ENCODE measurements around the gene DEK.

DEK gene

DNA sequence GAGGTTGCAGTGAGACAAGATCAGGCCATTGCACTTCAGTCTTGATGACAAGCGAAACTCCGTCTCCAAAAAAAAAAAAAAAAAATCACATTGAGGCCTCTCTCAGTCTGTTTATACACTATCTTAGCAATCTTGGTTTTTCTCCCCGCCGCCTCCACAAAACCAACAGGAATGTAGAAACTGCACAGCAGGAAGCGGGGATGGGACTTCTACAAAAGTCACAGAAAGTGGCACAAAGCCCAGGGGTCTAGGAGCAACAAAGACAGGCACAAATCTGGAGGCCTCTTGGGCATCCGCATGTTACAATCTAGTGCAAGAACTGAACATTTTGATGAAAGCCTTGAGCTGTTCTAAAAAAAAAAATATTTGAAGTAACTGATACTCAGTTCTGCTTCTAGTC lies 60.5 kb downstream of the DEK start:
- Histone ChIP-seq H3K27ac (ENCODE audit: low read depth, low read length) (no peak overlapping the region), H3K4me1 (ENCODE audit: control insufficient read depth, insufficient read depth, low read length) (no peaks in the 10 kb centered on the region), H3K27me3 (ENCODE audit: control insufficient read depth, insufficient read depth, low read length) (no peaks in the 10 kb centered on the region), H3K4me3 (ENCODE audit: low read depth, low read length) (no peak overlapping the region), H3K9ac (ENCODE audit: low read length) (no peak overlapping the region), H3K9me3 (ENCODE audit: control insufficient read depth, insufficient read depth, low read depth, low read length) (no peaks in the 10 kb centered on the region), H3K36me3 (ENCODE audit: control insufficient read depth, insufficient read depth, low read length) (0 out of 2 replicates have a peak, but pooled peaks cover 5% of the 10 kb centered on the region)

DNA sequence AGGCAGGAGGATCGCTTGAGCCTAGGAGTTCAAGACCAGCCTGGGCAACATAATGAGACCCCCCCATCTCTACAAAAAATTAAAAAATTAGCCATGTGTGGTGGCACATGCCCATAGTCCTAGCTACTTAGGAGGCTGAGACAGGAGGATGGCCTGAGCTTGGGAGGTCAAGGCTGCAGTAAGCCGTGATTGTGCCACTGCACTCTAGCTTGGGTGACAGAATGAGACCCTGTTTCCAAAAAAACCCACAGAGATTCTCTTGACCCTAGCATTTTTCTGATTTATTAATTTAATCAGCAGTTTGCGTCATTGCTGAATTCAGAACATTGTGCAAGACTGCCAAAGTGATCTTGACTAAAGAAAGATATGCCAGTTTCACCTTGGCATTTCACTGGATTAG lies 72.3 kb downstream of the DEK start:
- H3K9ac ChIP-seq (ENCODE audit: low read length) = no peak overlapping the region
- peaks cover 9% of the 10 kb centered on the region for H3K4me1 ChIP-seq (ENCODE audit: control insufficient read depth, insufficient read depth, low read length)
- H3K27ac ChIP-seq (ENCODE audit: low read depth, low read length) = no peak overlapping the region
- H3K27me3 ChIP-seq (ENCODE audit: control insufficient read depth, insufficient read depth, low read length) = no peaks in the 10 kb centered on the region
- H3K36me3 ChIP-seq (ENCODE audit: control insufficient read depth, insufficient read depth, low read length) = peaks cover 8% of the 10 kb centered on the region
- no peak overlapping the region for H3K4me3 ChIP-seq (ENCODE audit: low read depth, low read length)
- no peaks in the 10 kb centered on the region for H3K9me3 ChIP-seq (ENCODE audit: control insufficient read depth, insufficient read depth, low read depth, low read length)

DNA sequence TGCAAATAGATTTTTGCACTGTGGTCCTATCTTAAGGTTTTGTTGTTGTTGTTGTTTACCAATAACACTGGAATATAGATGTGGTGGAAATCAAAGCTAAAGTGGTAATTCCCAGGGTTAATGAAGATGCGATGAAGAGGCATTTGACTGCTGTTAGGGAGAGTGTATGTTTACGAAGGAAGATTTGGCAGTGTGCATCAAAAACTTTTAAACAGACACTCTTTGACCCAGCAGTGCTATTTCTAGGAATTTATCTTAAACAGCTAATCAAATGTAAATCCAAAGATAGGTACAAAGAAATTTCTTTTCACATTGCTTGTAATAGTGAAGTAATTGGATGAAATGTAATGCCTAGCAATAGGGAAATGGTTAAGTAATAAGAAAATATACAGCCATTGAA lies 75.1 kb downstream of the DEK start:
- Histone ChIP-seq H3K27me3 (ENCODE audit: control insufficient read depth, insufficient read depth, low read length) (no peaks in the 10 kb centered on the region), H3K4me3 (ENCODE audit: low read depth, low read length) (no peak overlapping the region), H3K27ac (ENCODE audit: low read depth, low read length) (no peak overlapping the region), H3K36me3 (ENCODE audit: control insufficient read depth, insufficient read depth, low read length) (peaks cover 8% of the 10 kb centered on the region), H3K4me1 (ENCODE audit: control insufficient read depth, insufficient read depth, low read length) (peaks cover 17% of the 10 kb centered on the region), H3K9ac (ENCODE audit: low read length) (no peak overlapping the region), H3K9me3 (ENCODE audit: control insufficient read depth, insufficient read depth, low read depth, low read length) (no peaks in the 10 kb centered on the region)

DNA sequence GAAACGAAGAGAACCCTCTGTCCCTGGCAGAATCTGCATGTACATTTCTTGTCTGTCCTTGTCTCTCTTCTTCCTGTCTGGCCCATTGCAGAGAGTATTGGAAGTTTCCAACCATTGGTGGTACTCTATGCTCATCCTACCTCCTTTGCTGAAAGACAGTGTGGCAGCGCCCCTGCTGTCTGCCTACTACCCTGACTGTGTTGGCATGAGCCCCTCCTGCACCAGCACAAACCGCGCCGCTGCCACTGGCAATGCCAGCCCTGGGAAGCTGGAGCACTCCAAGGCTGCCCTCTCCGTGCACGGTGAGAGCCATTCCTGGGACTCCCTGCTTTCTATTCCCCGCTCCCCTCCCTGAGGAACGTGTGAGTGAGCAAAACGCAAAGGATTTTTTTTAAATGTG lies 76.6 kb downstream of the DEK start:
- H3K27ac ChIP-seq (ENCODE audit: low read depth, low read length) = no peak overlapping the region
- H3K4me3 ChIP-seq (ENCODE audit: low read depth, low read length) = no peak overlapping the region
- H3K27me3 ChIP-seq (ENCODE audit: control insufficient read depth, insufficient read depth, low read length) = no peaks in the 10 kb centered on the region
- H3K36me3 ChIP-seq (ENCODE audit: control insufficient read depth, insufficient read depth, low read length) = peaks cover 8% of the 10 kb centered on the region
- no peaks in the 10 kb centered on the region for H3K9me3 ChIP-seq (ENCODE audit: control insufficient read depth, insufficient read depth, low read depth, low read length)
- no peak overlapping the region for H3K9ac ChIP-seq (ENCODE audit: low read length)
- H3K4me1 ChIP-seq (ENCODE audit: control insufficient read depth, insufficient read depth, low read length) = peaks cover 17% of the 10 kb centered on the region

DNA sequence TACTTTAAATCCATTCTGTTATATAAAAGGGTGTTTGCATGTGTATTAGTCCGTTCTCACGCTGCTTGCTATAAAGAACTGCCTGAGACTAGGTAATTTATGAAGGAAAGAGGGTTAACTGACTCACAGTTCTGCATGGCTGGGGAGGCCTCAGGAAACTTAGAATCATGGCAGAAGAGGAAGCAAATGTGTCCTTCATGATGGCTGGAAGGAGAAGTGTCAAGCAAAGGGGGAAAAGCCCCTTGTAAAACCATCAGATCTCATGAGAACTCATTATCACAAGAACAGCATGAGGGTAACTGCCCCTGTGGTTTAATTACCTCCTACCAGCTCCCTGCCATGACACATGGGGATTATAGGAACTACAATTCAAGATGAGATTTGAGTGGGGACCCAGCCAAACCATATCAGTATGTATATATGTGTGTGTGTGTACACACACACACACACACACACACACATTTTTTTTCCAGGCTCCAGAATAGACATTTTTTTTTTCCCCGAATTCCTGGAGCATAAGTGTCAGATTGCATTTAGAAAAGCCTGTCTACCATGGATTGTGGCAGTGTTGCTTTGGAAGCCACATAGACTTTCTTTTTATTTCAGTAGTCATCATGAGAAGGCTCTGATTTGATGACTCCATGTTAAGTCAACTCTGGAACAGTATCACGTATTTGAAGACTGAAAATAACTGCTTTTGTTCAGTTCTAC lies 77.6 kb downstream of the DEK start:
- no peaks in the 10 kb centered on the region for H3K9me3 ChIP-seq (ENCODE audit: control insufficient read depth, insufficient read depth, low read depth, low read length)
- H3K36me3 ChIP-seq (ENCODE audit: control insufficient read depth, insufficient read depth, low read length) = peaks cover 6% of the 10 kb centered on the region
- peak overlapping the region; percentile 49 for H3K27ac ChIP-seq (ENCODE audit: low read depth, low read length)
- peak overlapping the region; percentile 26 for H3K9ac ChIP-seq (ENCODE audit: low read length)
- no peak overlapping the region for H3K4me3 ChIP-seq (ENCODE audit: low read depth, low read length)
- no peaks in the 10 kb centered on the region for H3K27me3 ChIP-seq (ENCODE audit: control insufficient read depth, insufficient read depth, low read length)
- H3K4me1 ChIP-seq (ENCODE audit: control insufficient read depth, insufficient read depth, low read length) = peaks cover 17% of the 10 kb centered on the region

DNA sequence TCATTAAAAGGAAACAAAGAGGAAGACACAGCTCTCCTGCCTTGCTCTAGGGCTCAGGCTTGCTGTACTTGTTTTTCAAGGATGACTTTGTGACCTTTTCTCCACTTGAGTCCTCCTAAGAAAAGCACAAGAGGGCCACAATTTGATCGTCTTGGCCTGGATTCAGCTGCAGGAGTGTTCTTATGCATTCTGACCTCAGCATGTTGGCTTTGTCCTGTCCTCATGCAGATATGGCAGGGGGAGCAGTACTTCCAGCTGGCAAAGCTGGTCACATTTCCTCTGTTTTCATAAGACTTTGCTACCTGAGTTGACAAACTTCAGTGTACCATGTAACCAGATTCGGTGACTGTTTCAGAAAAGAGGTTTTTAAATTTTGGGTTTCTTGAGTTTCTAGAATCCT lies 78.3 kb downstream of the DEK start:
- Histone ChIP-seq H3K4me1 (ENCODE audit: control insufficient read depth, insufficient read depth, low read length) (peaks cover 17% of the 10 kb centered on the region), H3K9ac (ENCODE audit: low read length) (peak overlapping the region; percentile 26), H3K27ac (ENCODE audit: low read depth, low read length) (peak overlapping the region; percentile 49), H3K4me3 (ENCODE audit: low read depth, low read length) (no peak overlapping the region), H3K9me3 (ENCODE audit: control insufficient read depth, insufficient read depth, low read depth, low read length) (no peaks in the 10 kb centered on the region), H3K36me3 (ENCODE audit: control insufficient read depth, insufficient read depth, low read length) (0 out of 2 replicates have a peak, but pooled peaks cover under 1% of the 10 kb centered on the region), H3K27me3 (ENCODE audit: control insufficient read depth, insufficient read depth, low read length) (no peaks in the 10 kb centered on the region)

DNA sequence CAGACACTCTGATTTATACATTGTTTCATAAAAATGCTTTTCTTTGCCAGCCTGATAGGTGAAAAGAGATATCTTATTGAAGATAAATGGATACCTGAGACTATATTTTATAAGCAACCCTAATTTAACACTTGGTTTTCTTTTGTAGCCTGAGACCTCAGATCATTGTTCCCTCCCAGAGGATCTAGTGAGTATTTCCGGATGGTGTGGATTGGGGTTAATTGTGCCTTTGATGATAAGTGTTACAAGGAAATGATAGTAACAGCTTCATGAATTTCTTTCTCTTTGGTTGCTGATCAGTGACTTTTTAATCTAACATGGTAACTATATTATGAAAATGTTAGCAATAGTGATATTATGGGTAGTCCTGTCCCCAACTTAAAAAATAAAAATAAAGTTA lies 78.7 kb downstream of the DEK start:
- Histone ChIP-seq H3K9me3 (ENCODE audit: control insufficient read depth, insufficient read depth, low read depth, low read length) (no peaks in the 10 kb centered on the region), H3K9ac (ENCODE audit: low read length) (peak overlapping the region; percentile 26), H3K27ac (ENCODE audit: low read depth, low read length) (peak overlapping the region; percentile 49), H3K27me3 (ENCODE audit: control insufficient read depth, insufficient read depth, low read length) (no peaks in the 10 kb centered on the region), H3K4me1 (ENCODE audit: control insufficient read depth, insufficient read depth, low read length) (peaks cover 17% of the 10 kb centered on the region), H3K36me3 (ENCODE audit: control insufficient read depth, insufficient read depth, low read length) (no peaks in the 10 kb centered on the region), H3K4me3 (ENCODE audit: low read depth, low read length) (no peak overlapping the region)

DNA sequence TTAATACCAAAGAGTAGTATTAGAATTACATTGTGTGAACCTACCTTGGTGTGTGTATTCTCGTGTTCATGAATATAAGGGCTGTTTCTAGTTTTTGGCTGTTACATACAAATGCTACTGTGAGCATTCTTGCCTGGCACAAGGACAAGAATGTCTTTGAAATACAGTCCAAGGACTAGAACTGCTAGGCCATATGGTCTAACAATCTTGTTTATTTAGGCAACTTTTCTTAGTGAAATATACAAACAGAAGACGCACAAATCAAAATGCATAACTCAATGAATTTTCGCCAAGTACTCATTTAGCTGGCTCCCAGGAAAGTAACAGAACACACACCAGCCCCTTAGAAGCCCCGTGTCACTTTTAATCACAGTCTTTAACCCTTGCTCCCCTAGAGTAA lies 80.6 kb downstream of the DEK start:
- Histone ChIP-seq H3K4me1 (ENCODE audit: control insufficient read depth, insufficient read depth, low read length) (peaks cover 17% of the 10 kb centered on the region), H3K27ac (ENCODE audit: low read depth, low read length) (no peak overlapping the region), H3K27me3 (ENCODE audit: control insufficient read depth, insufficient read depth, low read length) (no peaks in the 10 kb centered on the region), H3K9ac (ENCODE audit: low read length) (no peak overlapping the region), H3K36me3 (ENCODE audit: control insufficient read depth, insufficient read depth, low read length) (no peaks in the 10 kb centered on the region), H3K4me3 (ENCODE audit: low read depth, low read length) (no peak overlapping the region), H3K9me3 (ENCODE audit: control insufficient read depth, insufficient read depth, low read depth, low read length) (no peaks in the 10 kb centered on the region)

DNA sequence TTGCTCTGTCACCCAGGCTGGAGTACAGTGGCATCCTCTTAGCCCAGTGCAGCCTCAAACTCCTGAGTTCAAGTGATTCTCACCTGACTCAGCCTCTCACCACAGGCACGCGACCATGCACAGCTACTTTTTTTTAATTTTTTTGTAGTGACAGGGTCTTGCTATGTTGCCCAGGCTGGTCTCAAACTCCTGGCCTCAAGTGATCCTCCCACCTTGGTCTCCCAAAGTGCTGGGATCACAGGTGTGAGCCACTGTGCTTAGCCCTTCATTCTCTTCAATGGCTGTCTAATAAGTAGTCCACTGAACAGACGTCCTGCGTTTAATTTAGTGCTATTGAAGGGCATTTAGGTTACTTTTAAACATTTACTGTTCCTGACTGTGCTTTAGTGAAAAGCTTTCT lies 81.8 kb downstream of the DEK start:
- Histone ChIP-seq H3K27me3 (ENCODE audit: control insufficient read depth, insufficient read depth, low read length) (no peaks in the 10 kb centered on the region), H3K9ac (ENCODE audit: low read length) (no peak overlapping the region), H3K27ac (ENCODE audit: low read depth, low read length) (no peak overlapping the region), H3K36me3 (ENCODE audit: control insufficient read depth, insufficient read depth, low read length) (no peaks in the 10 kb centered on the region), H3K4me1 (ENCODE audit: control insufficient read depth, insufficient read depth, low read length) (peaks cover 17% of the 10 kb centered on the region), H3K9me3 (ENCODE audit: control insufficient read depth, insufficient read depth, low read depth, low read length) (no peaks in the 10 kb centered on the region), H3K4me3 (ENCODE audit: low read depth, low read length) (no peak overlapping the region)

DNA sequence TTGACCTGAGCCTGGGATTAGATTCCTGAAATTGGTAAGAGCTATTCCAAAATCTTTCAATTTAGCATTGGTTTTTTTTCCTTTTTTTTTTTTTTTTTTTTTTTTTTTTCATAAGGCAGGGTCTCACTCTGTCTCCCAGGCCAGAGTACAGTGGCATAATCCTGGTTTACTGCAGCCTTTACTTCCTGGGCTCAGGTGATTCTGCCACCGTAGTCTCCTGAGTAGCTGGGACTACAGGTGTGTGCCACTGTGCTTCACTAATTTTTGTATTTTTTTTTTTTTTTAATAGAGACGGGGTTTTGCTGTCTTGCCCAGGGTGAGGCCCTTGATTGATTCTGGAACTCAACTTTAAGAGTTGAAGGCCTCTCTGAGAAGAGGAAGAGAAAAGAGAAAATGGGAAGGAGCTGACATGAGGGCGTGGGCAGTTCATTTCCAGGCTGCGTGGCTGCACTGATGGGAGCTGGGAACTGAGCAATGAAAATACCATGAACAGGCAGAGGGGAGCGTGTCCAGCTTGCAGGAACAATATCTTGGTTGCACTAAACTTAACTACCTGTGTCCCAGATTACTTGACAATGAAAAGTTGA lies 84.5 kb downstream of the DEK start:
- Histone ChIP-seq H3K27me3 (ENCODE audit: control insufficient read depth, insufficient read depth, low read length) (no peaks in the 10 kb centered on the region), H3K27ac (ENCODE audit: low read depth, low read length) (no peak overlapping the region), H3K9ac (ENCODE audit: low read length) (no peak overlapping the region), H3K4me3 (ENCODE audit: low read depth, low read length) (no peak overlapping the region), H3K36me3 (ENCODE audit: control insufficient read depth, insufficient read depth, low read length) (no peaks in the 10 kb centered on the region), H3K9me3 (ENCODE audit: control insufficient read depth, insufficient read depth, low read depth, low read length) (no peaks in the 10 kb centered on the region), H3K4me1 (ENCODE audit: control insufficient read depth, insufficient read depth, low read length) (no peaks in the 10 kb centered on the region)

DNA sequence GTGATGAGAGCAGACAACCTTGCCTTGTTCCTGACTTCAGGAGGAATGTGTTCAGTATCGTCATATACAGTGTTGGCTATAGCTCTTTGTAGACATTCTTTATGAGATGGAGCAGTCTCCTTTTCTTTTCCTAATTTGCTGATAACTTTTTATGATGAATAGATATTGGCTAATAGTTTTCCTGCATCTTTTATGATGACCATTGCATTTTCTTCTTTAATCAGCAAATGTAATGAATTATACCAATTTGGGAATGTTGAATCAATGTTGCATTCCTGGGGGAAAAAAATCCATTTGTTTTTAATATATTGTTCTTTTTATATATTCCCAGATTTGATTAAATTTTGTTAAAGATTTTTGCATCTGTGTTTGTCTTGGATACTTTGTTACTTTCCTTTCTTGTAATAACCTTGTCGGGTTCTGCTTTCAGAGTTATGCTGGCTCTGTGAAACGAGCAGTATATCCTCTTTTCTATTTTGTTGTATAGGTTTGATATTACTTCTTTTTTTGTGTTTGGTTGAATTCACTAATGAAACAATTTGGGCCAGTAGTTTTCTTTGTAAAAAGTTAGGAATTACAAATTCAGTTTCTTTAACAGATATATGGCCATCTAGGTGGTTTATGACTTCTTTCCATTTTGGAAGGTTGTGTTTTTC lies 85.2 kb downstream of the DEK start:
- H3K9me3 ChIP-seq (ENCODE audit: control insufficient read depth, insufficient read depth, low read depth, low read length) = no peaks in the 10 kb centered on the region

More for the DNA sequence above, 85.2 kb downstream of the DEK start:
- no peaks in the 10 kb centered on the region for H3K27me3 ChIP-seq (ENCODE audit: control insufficient read depth, insufficient read depth, low read length)
- H3K27ac ChIP-seq (ENCODE audit: low read depth, low read length) = no peak overlapping the region
- H3K4me1 ChIP-seq (ENCODE audit: control insufficient read depth, insufficient read depth, low read length) = no peaks in the 10 kb centered on the region
- no peak overlapping the region for H3K4me3 ChIP-seq (ENCODE audit: low read depth, low read length)
- H3K36me3 ChIP-seq (ENCODE audit: control insufficient read depth, insufficient read depth, low read length) = peaks cover 4% of the 10 kb centered on the region
- H3K9ac ChIP-seq (ENCODE audit: low read length) = no peak overlapping the region

All from HUES6 (cell line).